Hepatocyte (in vitro differentiated cells): ENCODE measurements around the gene POLR1B. TPM values are rescaled to one million over a fixed set of nuclear protein-coding genes. Genes with fewer than 3 reads are reported as not detected.
A peak's percentile ranks its signal among the peaks of the same experiment; 100 is the strongest.

Source experiments
- DNase-seq: peaks from one replicate; pipeline ENCODE4 v3.0.0-alpha.2; 2016; ENCODE audit warnings: low spot score
- H2AFZ ChIP-seq: fragments of 200-600 bp; sonication (generic); 2 replicates; pipeline ENCODE4 v1.6.0; 2016; ENCODE audit warnings: antibody characterized with exemption, mild to moderate bottlenecking
- H3K27ac ChIP-seq: fragments of 200-600 bp; sonication (generic); 2 replicates; pipeline ENCODE4 v1.5.1; 2016; ENCODE audit warnings: mild to moderate bottlenecking
- H3K27me3 ChIP-seq: fragments of 200-600 bp; sonication (generic); 2 replicates; pipeline ENCODE4 v1.6.1; 2016
- H3K36me3 ChIP-seq: fragments of 200-600 bp; sonication (generic); replicated peaks from 2 replicates; pipeline ENCODE4 v1.5.1; 2016; ENCODE audit warnings: low read depth; ENCODE audit not compliant: insufficient read depth
- H3K4me1 ChIP-seq: fragments of 200-600 bp; sonication (generic); 2 replicates; pipeline ENCODE4 v1.5.1; 2016; ENCODE audit warnings: mild to moderate bottlenecking, moderate library complexity; ENCODE audit not compliant: insufficient read depth
- H3K4me2 ChIP-seq: fragments of 200-600 bp; sonication (generic); 2 replicates; pipeline ENCODE4 v1.6.0; 2016
- H3K4me3 ChIP-seq: fragments of 200-600 bp; sonication (generic); 2 replicates; pipeline ENCODE4 v1.5.1; 2016; ENCODE audit warnings: mild to moderate bottlenecking
- H3K79me2 ChIP-seq: fragments of 200-600 bp; sonication (generic); 2 replicates; pipeline ENCODE4 v1.6.0; 2017; ENCODE audit warnings: mild to moderate bottlenecking
- H3K9me2 ChIP-seq: fragments of 200-600 bp; sonication (generic); replicated peaks from 2 replicates; pipeline ENCODE4 v1.6.0; 2017; ENCODE audit warnings: mild to moderate bottlenecking; ENCODE audit not compliant: insufficient read depth
- H3K9me3 ChIP-seq: fragments of 200-600 bp; sonication (generic); 2 replicates; pipeline ENCODE4 v1.5.1; 2016; ENCODE audit warnings: low read depth, mild to moderate bottlenecking
- H4K20me1 ChIP-seq: fragments of 200-600 bp; sonication (generic); 2 replicates; pipeline ENCODE4 v1.6.0; 2016; ENCODE audit warnings: mild to moderate bottlenecking; ENCODE audit not compliant: insufficient read depth, poor library complexity, severe bottlenecking
- EZH2 ChIP-seq: fragments of 200-600 bp; sonication (generic); IDR thresholded peaks from 2 replicates; pipeline ENCODE4 v1.6.1; 2016; ENCODE audit warnings: antibody characterized with exemption, mild to moderate bottlenecking, borderline replicate concordance
- EZH2phosphoT487 ChIP-seq: fragments of 200-600 bp; sonication (generic); IDR thresholded peaks from one replicate; pipeline ENCODE4 v1.6.1; 2018; ENCODE audit warnings: antibody characterized with exemption, mild to moderate bottlenecking, low read depth, moderate library complexity; ENCODE audit not compliant: unreplicated experiment, severe bottlenecking
- WGBS: methylation state at CpG from one replicate; pipeline ENCODE4 v1.1.6; 2016; ENCODE audit warnings: low lambda C conversion rate; ENCODE audit errors: missing lambda C conversion rate; 5-methylcytosine and 5-hydroxymethylcytosine counted together
- polyA plus RNA-seq: library from polyadenylated mRNA; unstranded; fragments of >200 nt; fragmentation: Nextera tagmentation; extraction: Ambion mirVana; gene quantifications from 2 replicates; pipeline ENCODE4 v1.2.1, GENCODE V29; 2016
- total RNA-seq: library from RNA; depleted of rRNA; stranded (reverse); fragments of >200 nt; gene quantifications from 2 replicates; pipeline ENCODE4 v1.2.3, GENCODE V29; 2014
- TF ChIP-seq, protein P1 (sequence below): fragments of 200-600 bp; sonication (generic); IDR thresholded peaks from 2 replicates; pipeline ENCODE4 v1.5.1; 2016; ENCODE audit warnings: antibody characterized with exemption, mild to moderate bottlenecking; ENCODE audit not compliant: poor library complexity

POLR1B gene
- total and polyA plus RNA-seq, 2 experiments from 2014 or later: 9.7 to 17.5 TPM

DNA sequence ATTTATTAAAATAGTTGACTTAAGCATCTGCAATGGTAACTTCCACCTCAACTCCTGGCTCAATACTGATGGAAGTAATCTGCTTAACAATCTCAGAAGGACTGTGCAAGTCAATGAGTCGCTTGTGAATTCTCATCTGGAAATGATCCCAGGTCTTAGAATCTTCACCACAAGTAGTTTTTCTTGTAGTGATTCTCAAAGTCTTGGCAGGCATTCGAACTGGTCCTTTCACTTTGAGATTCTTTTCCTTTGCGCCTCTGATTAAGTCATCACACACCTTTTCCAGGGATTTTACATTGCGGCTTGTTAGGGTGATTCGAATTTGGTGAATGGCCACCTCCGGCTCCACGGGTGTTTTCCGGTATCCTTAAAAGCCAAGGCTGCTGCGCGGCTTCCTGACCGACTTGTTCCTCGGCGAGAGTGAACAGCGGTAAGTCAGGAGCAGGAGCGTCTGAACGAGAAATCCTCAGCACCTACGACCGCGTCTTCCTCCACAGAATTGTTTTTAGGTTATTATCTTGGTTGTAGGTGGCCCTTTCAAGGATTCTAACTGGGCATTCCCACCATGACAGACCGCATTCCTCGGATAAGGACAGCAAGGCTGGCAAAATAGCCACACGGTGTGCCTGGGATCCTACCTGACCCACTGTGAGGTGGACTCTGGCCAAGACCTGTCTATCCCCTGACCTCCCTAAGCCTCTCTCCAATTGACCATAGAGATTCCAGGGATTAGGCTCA, 79.7 kb downstream of the POLR1B start:
- H3K9me2 ChIP-seq: no peaks in the 10 kb centered on the region
- H3K79me2 ChIP-seq: no peaks in the 10 kb centered on the region
- H3K9me3 ChIP-seq: no peaks in the 10 kb centered on the region
- DNase-seq: no peak
- H3K4me2 ChIP-seq: peak overlapping the region; percentile 60
- H3K27ac ChIP-seq: peak overlapping the region; percentile 51
- H3K4me3 ChIP-seq: no peak overlapping the region
- no peak overlapping the region for H2AFZ ChIP-seq
- H3K4me1 ChIP-seq: peaks cover 4% of the 10 kb centered on the region
- TF ChIP-seq, protein P1, sequence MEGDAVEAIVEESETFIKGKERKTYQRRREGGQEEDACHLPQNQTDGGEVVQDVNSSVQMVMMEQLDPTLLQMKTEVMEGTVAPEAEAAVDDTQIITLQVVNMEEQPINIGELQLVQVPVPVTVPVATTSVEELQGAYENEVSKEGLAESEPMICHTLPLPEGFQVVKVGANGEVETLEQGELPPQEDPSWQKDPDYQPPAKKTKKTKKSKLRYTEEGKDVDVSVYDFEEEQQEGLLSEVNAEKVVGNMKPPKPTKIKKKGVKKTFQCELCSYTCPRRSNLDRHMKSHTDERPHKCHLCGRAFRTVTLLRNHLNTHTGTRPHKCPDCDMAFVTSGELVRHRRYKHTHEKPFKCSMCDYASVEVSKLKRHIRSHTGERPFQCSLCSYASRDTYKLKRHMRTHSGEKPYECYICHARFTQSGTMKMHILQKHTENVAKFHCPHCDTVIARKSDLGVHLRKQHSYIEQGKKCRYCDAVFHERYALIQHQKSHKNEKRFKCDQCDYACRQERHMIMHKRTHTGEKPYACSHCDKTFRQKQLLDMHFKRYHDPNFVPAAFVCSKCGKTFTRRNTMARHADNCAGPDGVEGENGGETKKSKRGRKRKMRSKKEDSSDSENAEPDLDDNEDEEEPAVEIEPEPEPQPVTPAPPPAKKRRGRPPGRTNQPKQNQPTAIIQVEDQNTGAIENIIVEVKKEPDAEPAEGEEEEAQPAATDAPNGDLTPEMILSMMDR: no peak
- TF ChIP-seq EZH2 (no peak), EZH2phosphoT487 (no peak)
- no peaks in the 10 kb centered on the region for H3K27me3 ChIP-seq
- H3K36me3 ChIP-seq: no peaks in the 10 kb centered on the region
- H4K20me1 ChIP-seq: no peaks in the 10 kb centered on the region
- WGBS: 79% methylated on average over 22 of the region's 22 CpGs

DNA sequence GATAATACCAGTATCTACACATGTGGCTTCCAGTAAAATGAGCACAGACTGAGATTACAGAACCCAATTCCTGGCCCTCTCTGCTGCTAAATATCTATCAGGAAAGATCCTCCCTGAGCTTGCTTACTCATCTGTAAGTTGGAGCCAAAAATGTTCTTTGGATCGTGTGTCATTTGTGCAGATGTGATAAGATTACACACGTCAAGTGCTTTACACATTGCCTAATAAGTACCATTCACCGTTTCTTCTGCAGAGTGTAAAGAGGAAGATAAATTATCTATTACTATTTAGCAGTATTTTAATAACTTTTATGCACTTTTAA, 80.2 kb downstream of the POLR1B start:
- peak overlapping the region; percentile 60 for H3K4me2 ChIP-seq
- H3K9me3 ChIP-seq: no peaks in the 10 kb centered on the region
- H3K27me3 ChIP-seq: no peaks in the 10 kb centered on the region
- H3K4me3 ChIP-seq: no peak overlapping the region
- peak overlapping the region; percentile 51 for H3K27ac ChIP-seq
- peaks cover 8% of the 10 kb centered on the region for H3K4me1 ChIP-seq
- H2AFZ ChIP-seq: no peak overlapping the region
- H3K79me2 ChIP-seq: no peaks in the 10 kb centered on the region
- TF ChIP-seq EZH2phosphoT487 (no peak), EZH2 (no peak)
- no peaks in the 10 kb centered on the region for H4K20me1 ChIP-seq
- no peaks in the 10 kb centered on the region for H3K36me3 ChIP-seq
- no peaks in the 10 kb centered on the region for H3K9me2 ChIP-seq
- peak; percentile 40 for DNase-seq
- 34% methylated on average over 3 of the region's 3 CpGs for WGBS

DNA sequence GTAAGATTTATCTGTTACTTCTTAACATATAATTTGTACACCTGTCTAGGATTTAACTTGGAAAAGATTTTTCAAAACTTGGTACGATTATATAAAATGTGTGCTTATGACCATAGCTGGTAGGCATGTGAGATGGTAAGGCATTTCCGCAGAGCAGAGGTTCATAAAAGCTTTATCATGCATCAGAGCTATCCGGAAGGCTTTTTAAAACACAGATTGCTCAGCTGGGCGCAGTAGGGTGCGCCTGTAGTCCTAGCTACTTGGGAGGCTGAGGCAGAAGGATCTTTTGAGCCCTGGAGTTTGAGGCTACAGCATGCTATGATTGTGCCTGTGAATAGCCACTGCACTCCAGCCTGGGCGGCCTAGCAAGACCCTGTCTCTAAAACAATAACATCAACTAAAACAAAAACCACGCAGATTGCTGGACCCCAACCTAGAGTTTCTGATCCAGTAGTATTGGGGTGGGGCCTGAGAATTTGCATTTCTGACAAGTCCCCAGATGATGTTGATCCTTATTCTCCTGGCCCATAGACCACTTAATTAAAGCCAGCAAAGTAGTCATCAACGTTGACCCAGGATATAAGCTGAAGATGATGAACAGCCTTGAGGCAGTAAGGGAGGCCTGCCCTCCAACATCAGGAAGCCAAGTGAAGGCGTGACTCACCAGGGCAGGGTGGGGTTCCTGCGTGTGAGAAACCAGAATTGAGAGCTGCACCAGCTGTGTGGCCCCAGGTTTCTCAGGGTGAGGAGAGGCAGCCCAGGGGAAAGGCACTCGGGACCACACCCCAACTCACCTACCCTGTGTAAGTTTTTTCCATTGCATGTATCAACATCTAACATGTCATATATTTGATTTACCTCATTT, 81.9 kb downstream of the POLR1B start:
- Histone ChIP-seq H3K4me3 (no peak overlapping the region), H3K27ac (peak overlapping the region; percentile 35), H3K79me2 (no peaks in the 10 kb centered on the region), H3K36me3 (no peaks in the 10 kb centered on the region), H3K4me2 (no peak overlapping the region), H2AFZ (no peak overlapping the region), H3K4me1 (peaks cover 10% of the 10 kb centered on the region), H3K27me3 (no peaks in the 10 kb centered on the region), H3K9me2 (no peaks in the 10 kb centered on the region), H4K20me1 (no peaks in the 10 kb centered on the region), H3K9me3 (no peaks in the 10 kb centered on the region)
- 80% methylated on average over 11 of the region's 11 CpGs for whole genome bisulfite sequencing
- TF ChIP-seq EZH2 (no peak), EZH2phosphoT487 (no peak)
- TF ChIP-seq, protein P1: no peak
- DNase-seq: peak; percentile 63
